Neuron (in vitro differentiated cells): ENCODE measurements around the gene HOMER3.
"Not testable (repeated sequence)": the region's sequence is repeated elsewhere in the genome, so short reads cannot be mapped to it uniquely, and the experiment has no call there.

Source experiments
- H2AFZ ChIP-seq: one replicate; pipeline ENCODE4 v1.6.1; 2013; ENCODE audit warnings: low read depth, mild to moderate bottlenecking, inconsistent platforms, low read length, moderate library complexity
- H3K27me3 ChIP-seq: one replicate; pipeline ENCODE4 v1.6.1; 2013; ENCODE audit warnings: low read length; ENCODE audit not compliant: insufficient read depth
- H3K36me3 ChIP-seq: one replicate; pipeline ENCODE4 v1.6.1; 2013; ENCODE audit warnings: low read length; ENCODE audit not compliant: insufficient read depth
- H3K4me1 ChIP-seq: one replicate; pipeline ENCODE4 v1.6.1; 2013; ENCODE audit warnings: low read length; ENCODE audit not compliant: insufficient read depth
- H3K4me3 ChIP-seq: 2 replicates; pipeline ENCODE4 v1.5.1; 2013; ENCODE audit warnings: mild to moderate bottlenecking, low read length, moderate library complexity
- H3K9me3 ChIP-seq: one replicate; pipeline ENCODE4 v1.6.1; 2013; ENCODE audit warnings: low read length

The HOMER3 gene

DNA sequence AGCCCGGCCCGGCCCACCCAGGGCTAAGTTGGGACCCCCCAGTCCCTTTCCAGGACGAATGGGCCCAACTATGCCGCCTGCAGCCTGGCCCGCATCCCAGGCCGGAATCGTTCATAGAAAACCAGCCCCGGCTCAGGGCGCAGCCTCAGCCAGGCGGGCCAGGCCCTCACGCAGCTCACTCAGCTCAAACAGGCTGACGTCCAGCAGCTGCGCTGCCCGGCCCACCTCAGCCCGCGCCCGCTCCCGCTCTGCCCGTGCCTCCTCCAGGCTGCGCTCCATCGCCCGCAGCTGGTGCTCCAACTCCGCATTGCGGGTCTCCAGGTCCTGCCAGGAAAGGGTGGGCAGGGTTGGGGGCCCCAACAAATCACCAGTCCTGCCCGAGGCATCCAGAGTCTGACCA lies 11.7 kb downstream of the HOMER3 start:
- H3K27me3 ChIP-seq: no peaks in the 10 kb centered on the region
- H3K4me3 ChIP-seq: no peak overlapping the region
- H3K36me3 ChIP-seq: peaks cover 64% of the 10 kb centered on the region
- no peak overlapping the region for H2AFZ ChIP-seq
- no peaks in the 10 kb centered on the region for H3K4me1 ChIP-seq
- no peaks in the 10 kb centered on the region for H3K9me3 ChIP-seq

DNA sequence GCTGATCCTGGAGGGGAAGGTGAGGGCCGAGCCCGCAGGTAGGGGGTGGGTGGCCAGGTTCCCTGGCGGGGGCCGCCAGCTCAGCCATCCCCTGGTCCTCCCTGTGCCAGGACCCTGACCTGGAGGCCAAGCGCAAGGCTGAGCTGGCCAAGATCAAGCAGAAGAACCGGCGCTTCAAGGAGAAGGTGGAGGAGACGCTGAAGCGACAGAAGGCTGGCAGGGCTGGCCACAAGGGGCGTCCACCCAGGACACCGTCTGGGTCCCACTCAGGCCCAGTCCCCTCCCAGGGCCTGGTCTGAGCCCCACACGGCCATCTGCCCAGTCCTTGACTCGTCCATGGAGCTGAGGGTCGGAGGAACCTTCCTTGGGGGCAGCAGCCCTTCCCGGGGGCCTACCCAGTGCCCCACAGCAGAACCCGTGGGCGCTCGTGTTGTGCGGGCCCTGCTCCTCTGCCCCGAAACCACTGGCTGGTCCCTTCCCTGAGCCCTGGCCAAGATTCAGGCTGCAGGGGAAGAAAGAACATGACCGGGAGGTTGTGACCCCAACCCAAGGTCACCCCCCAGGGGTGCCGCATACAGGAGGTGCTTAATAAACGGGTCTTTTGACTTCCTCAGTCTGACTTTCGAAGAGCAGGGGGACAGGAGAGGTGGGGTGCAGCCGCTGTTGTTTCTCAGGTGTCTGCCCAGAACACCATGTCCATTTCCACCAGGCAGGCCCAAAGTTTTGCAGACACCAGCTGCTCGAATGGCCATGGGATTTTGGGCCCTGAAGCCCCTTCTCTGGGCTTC lies 12.8 kb downstream of the HOMER3 start:
- H3K4me1 ChIP-seq: no peaks in the 10 kb centered on the region
- H2AFZ ChIP-seq: no peak overlapping the region

DNA sequence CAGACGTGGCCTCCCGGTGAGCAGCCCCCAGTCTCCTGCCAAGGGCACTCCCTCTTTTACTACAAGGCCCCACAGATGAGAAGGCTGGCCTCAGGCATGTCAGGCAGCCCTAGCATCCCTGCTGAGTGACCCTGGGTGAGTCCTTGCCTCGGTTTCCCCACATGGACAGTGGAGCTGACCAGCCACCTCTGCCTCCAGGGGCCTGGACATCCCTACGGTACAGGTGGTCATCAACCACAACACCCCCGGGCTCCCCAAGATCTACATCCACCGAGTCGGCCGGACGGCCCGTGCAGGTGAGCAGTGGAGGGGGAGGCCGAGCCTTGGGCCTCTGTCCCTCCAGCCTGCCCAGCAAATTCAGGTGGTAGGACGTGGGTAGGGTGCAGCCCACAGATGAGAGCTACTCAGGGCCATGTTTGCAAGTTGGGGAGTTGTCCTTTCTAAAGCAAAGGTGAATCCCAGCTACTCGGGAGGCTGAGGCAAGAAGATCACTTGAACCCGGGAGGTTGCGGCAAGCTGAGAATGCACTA lies 16.3 kb downstream of the HOMER3 start:
- no peaks in the 10 kb centered on the region for H3K27me3 ChIP-seq
- peaks cover 7% of the 10 kb centered on the region for H3K4me1 ChIP-seq
- peaks cover 54% of the 10 kb centered on the region for H3K36me3 ChIP-seq
- H3K9me3 ChIP-seq: no peaks in the 10 kb centered on the region
- H3K4me3 ChIP-seq: no peak overlapping the region
- no peak overlapping the region for H2AFZ ChIP-seq

More for the DNA sequence above, 12.8 kb downstream of the HOMER3 start:
- no peaks in the 10 kb centered on the region for H3K27me3 ChIP-seq
- H3K4me3 ChIP-seq: no peak overlapping the region
- H3K9me3 ChIP-seq: no peaks in the 10 kb centered on the region
- H3K36me3 ChIP-seq: peaks cover 56% of the 10 kb centered on the region

DNA sequence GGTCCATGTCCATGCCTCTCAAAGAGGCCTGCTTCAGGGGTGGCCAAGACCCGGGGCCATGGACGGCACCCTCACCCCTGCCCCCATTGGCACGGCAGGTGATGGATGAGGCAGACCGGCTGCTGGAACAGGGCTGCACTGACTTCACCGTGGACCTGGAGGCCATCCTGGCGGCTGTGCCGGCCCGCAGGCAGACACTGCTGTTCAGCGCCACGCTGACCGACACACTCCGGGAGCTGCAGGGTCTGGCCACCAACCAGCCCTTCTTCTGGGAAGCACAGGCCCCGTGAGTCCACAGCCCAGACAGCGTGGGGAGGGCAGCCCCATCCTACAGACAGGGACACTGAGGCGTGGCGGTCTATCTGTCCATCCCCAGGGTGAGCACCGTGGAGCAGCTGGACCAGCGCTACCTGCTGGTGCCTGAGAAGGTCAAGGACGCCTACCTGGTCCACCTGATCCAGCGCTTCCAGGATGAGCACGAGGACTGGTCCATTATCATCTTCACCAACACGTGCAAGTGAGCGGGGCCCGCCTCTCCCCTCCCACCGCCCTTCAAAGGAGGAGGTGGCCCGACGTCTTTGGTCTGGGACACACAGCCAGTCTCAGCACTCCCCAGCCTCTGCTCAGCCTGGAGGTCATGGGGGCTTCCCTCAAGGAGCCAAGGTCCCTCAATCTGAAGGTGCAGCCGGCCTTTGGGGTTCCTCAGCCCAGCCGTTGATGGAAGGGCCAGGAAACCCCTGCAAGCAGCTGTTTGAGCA lies 18.6 kb downstream of the HOMER3 start:
- Histone ChIP-seq H3K9me3 (no peaks in the 10 kb centered on the region), H3K36me3 (peaks cover 38% of the 10 kb centered on the region), H3K4me1 (peaks cover 17% of the 10 kb centered on the region), H3K27me3 (no peaks in the 10 kb centered on the region), H3K4me3 (no peak overlapping the region), H2AFZ (no peak overlapping the region)

DNA sequence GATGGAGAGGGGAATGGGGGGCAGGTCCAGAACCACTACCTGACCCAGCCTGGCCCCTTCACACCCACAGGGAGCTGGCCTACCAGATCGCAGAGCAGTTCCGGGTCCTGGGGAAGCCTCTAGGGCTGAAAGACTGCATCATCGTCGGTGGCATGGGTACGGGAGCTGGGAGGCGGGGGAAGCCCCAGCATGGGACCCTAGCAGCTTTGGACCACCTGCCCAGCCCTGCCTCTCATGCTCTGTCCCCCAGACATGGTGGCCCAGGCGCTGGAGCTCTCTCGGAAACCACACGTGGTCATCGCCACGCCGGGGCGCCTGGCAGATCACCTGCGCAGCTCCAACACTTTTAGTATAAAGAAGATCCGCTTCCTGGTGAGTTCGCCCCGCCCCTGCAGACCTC lies 19.4 kb downstream of the HOMER3 start:
- Histone ChIP-seq H2AFZ (no peak overlapping the region), H3K27me3 (no peaks in the 10 kb centered on the region), H3K4me1 (peaks cover 17% of the 10 kb centered on the region), H3K4me3 (no peak overlapping the region), H3K36me3 (peaks cover 35% of the 10 kb centered on the region), H3K9me3 (no peaks in the 10 kb centered on the region)

DNA sequence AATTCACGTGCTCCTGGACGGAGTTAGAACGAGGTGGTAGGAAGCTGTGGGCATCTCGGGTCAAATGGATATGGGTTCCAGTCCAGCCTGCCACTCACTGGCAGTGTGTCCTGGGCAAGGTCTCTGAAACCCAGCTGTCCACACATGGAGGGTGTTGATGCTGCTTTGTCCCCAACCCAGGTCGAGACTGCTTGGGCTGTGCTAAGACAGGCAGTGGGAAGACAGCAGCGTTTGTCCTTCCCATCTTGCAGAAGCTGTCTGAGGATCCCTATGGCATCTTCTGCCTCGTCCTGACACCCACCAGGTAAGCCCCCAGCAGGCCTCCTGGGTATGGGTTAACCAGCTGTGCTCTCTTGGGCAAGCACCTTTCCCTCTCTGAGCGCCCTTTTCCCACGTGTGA lies 20.6 kb downstream of the HOMER3 start:
- H3K36me3 ChIP-seq: peaks cover 31% of the 10 kb centered on the region
- H3K27me3 ChIP-seq: no peaks in the 10 kb centered on the region
- H3K4me1 ChIP-seq: peaks cover 17% of the 10 kb centered on the region
- no peaks in the 10 kb centered on the region for H3K9me3 ChIP-seq
- H3K4me3 ChIP-seq: peak overlapping the region; percentile 62
- no peak overlapping the region for H2AFZ ChIP-seq

DNA sequence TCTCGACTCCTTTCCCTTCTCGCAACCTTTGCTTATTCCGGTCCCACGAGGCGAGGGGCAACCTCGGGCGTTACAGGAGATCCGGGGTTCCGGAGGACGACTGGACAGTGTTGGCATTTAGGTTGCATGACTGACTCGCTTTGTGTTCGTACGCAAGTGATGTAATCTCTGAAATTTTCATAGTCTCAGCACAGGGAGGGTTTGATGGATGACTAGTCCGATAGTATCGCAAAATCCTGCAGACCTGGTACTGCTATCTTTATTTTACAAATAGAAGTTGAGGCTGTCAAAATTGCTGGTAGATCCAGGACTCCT lies 21.2 kb downstream of the HOMER3 start:
- no peaks in the 10 kb centered on the region for H3K27me3 ChIP-seq
- peaks cover 35% of the 10 kb centered on the region for H3K36me3 ChIP-seq
- no peak overlapping the region for H2AFZ ChIP-seq
- peak overlapping the region; percentile 62 for H3K4me3 ChIP-seq
- H3K4me1 ChIP-seq: peaks cover 17% of the 10 kb centered on the region
- H3K9me3 ChIP-seq: no peaks in the 10 kb centered on the region

DNA sequence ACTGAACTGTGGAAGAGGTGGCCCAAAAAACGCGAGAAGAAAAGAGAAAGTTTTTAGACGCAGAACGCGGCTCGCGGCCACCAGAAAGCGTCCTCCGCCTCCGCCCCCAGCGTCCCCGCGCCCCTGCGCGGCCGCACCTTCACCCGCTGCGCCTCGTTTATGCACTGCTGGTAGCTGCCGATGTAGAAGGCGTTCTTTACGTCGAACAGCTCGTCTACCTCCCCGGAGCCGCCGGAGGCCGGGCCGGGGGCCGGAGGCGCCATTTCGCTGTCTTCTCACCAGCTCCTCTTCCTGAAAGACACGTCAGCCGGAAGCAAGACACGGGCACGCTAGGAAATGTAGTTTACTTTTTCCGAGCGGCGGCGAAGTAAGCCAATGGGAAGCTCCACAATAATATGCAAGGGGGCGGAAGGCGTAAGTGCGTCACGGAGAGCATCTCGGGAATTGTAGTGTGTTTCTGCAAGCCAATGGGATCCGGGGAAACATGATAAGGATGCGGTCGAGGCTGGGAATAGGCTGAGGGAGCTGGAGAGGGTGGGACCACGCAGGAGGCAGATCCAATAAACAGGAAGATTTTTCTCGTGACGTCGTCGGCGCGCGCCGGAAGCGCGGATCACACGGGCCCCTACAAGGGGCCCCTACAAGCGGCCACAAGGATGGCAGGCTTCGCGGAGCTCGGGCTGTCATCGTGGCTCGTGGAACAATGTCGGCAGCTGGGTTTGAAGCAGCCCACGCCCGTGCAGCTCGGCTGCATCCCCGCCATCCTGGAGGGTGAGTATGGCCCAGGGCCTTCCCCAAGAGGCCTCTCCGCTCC lies 21.7 kb downstream of the HOMER3 start, which contains the start of the genes COPE and DDX49:
Gene COPE, minus strand, starts transcription at position 302 of the 814 bp plus-strand sequence. Its CDS starts 39 bp downstream, at position 263.
Gene DDX49, plus strand, starts transcription at position 630 of the 814 bp plus-strand sequence. Its CDS starts 27 bp downstream, at position 657.
- peak within 1 kb of the TSS; percentile 76 for H3K4me3 ChIP-seq
- no peak within 1 kb of the TSS for H2AFZ ChIP-seq
- peaks cover 29% of the 10 kb centered on the region for H3K36me3 ChIP-seq
- H3K9me3 ChIP-seq: no peaks in the 10 kb centered on the region
- no peaks in the 10 kb centered on the region for H3K27me3 ChIP-seq
- peaks cover 17% of the 10 kb centered on the region for H3K4me1 ChIP-seq

DNA sequence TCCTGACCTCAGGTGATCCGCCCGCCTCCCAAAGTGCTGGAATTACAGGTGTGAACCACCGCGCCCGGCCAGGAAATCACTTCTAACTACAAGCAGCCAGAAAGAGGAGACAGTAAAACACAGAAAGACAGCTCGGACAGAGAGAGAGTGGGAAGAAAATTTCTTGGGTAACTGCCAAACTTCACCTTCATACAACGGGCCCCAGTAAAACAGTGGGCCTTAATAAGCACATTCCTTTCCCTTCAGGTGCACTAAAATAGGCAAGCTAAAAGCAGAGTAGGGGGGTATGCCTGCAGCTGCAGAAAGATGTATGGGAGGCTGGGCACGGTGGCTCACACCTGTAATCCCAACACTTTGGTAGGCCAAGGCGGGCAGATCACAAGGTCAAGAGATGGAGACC lies 23.4 kb downstream of the HOMER3 start:
- not testable (repeated sequence) for H3K4me3 ChIP-seq

DNA sequence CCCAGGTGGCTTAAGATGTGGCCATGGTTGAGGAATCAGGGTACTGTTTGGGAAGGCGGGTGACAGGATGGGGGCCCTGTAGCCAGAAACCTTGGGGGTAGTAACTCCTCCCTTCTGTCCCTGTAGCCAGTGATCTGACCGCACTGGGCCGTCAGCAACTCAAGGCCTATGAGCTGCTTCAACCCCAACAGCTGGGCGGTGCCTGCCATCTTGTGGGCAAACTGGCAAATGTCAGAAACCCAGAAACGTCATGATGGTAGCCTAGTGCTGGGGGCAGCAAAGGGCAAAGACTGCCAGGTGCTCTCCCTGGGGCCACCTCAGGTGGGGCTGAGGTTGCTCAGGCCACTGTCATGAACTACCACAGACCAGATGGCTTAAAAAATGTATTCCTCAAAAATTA lies 25.4 kb downstream of the HOMER3 start:
- Histone ChIP-seq H3K4me3 (no peak overlapping the region), H3K36me3 (peaks cover 30% of the 10 kb centered on the region), H3K27me3 (no peaks in the 10 kb centered on the region), H3K4me1 (peaks cover 16% of the 10 kb centered on the region), H3K9me3 (no peaks in the 10 kb centered on the region), H2AFZ (no peak overlapping the region)

More for the DNA sequence above, 23.4 kb downstream of the HOMER3 start:
- Histone ChIP-seq H3K36me3 (peaks cover 33% of the 10 kb centered on the region), H3K4me1 (peaks cover 17% of the 10 kb centered on the region)
- not testable (repeated sequence) for H2AFZ ChIP-seq, H3K27me3 ChIP-seq, H3K9me3 ChIP-seq

DNA sequence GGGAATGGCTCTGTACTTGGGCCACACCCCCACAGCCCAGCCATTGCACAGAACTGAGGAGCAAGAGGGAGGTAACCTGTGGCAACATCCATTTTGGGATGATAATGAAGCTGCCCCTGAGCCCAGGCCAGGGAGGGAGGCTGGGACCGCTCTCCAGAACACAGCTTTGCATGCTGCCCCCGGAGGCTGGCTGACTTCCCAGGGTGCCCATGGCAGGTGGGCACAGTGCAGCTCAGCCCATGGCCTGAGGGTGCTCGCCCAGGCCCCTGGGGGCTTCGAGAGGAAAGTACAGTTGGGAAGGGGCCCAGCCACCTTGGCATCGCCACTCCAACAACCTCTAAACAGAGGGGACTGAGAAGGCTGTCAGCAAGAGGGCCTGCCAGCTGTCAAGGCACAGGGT lies 27.6 kb downstream of the HOMER3 start:
- Histone ChIP-seq H2AFZ (no peak overlapping the region), H3K36me3 (peaks cover 43% of the 10 kb centered on the region), H3K9me3 (no peaks in the 10 kb centered on the region), H3K4me1 (peaks cover 8% of the 10 kb centered on the region), H3K4me3 (no peak overlapping the region), H3K27me3 (no peaks in the 10 kb centered on the region)

DNA sequence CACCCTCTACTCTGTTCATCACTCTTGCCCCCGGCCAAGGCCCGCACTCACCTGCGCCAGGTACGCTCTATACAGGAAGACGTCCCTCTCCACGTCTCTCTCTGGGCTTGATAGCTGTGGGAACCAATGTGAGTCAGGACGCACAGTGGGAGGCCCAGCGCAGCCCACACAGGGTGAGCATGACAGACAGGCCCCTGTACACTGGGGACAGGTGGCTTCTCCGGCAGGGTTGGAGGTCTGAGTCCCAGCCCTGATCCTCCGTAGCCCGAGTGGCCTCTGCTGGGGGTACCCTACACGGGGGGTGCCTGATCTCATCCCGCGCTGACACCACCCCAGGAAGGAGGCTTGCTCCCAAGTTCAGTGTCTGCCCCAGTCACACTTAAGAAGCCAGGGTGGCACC lies 28.1 kb downstream of the HOMER3 start:
- Histone ChIP-seq H2AFZ (no peak overlapping the region), H3K36me3 (peaks cover 47% of the 10 kb centered on the region), H3K9me3 (no peaks in the 10 kb centered on the region), H3K4me1 (peaks cover 3% of the 10 kb centered on the region), H3K4me3 (no peak overlapping the region), H3K27me3 (no peaks in the 10 kb centered on the region)
